ENCODE measurements around the gene CLEC2L. TPM values are rescaled to one million over a fixed set of nuclear protein-coding genes. Genes with fewer than 3 reads are reported as not detected.

CLEC2L gene
- total and polyA plus RNA-seq, 12 donors: 0.03 to 0.97 (median 0.28) TPM; not detected in 9

- ATAC-seq (no peak), DNase-seq (no peak)
- 90 to 93% methylated on average over 9 of the region's 9 CpGs for WGBS, 2 donors
- H3K27me3 ChIP-seq: peaks cover 0 to 13% (median 0%) of the 10 kb centered on the region in 7 donors
- intact Hi-C loops (cut with DNase I): no loop called here
- no peak overlapping the region for H3K27ac ChIP-seq
- H3K9me3 ChIP-seq: no peaks in the 10 kb centered on the region
- TF ChIP-seq CTCF (IDR thresholded peaks at IDR 0.05): no peak
- no peak overlapping the region for H3K4me3 ChIP-seq
- H3K4me1 ChIP-seq: no peaks in the 10 kb centered on the region
- no peaks in the 10 kb centered on the region for H3K36me3 ChIP-seq
Observed at GRCh38 chr7:139534096-139534495, 10.6 kb downstream of the CLEC2L start.

GRCh38 chr7:139534966-139535651 lies 11.6 kb downstream of the CLEC2L start:
- Histone ChIP-seq H3K4me3 (no peak overlapping the region), H3K27ac (no peak overlapping the region), H3K27me3 (peaks cover 0 to 9% (median 0%) of the 10 kb centered on the region in 7 donors), H3K9me3 (no peaks in the 10 kb centered on the region), H3K36me3 (no peaks in the 10 kb centered on the region), H3K4me1 (no peaks in the 10 kb centered on the region)
- no peak for ATAC-seq
- intact Hi-C loops (cut with DNase I): no loop called here
- 71 to 80% methylated on average over 7 of the region's 7 CpGs for WGBS, 2 donors
- no peak for TF ChIP-seq CTCF (IDR thresholded peaks at IDR 0.05)
- DNase-seq: no peak

- Histone ChIP-seq H3K4me3 (no peak overlapping the region), H3K4me1 (no peaks in the 10 kb centered on the region), H3K9me3 (no peaks in the 10 kb centered on the region), H3K36me3 (no peaks in the 10 kb centered on the region), H3K27me3 (peaks cover 0 to 12% (median 0%) of the 10 kb centered on the region in 7 donors), H3K27ac (no peak overlapping the region)
- DNase-seq: no peak
- WGBS, 2 donors: 96% methylated on average over 8 of the region's 8 CpGs
- no peak for ATAC-seq
- intact Hi-C loops (cut with DNase I): no loop called here
- no peak for TF ChIP-seq CTCF (IDR thresholded peaks at IDR 0.05)
Observed at GRCh38 chr7:139536152-139536551, 12.7 kb downstream of the CLEC2L start.

GRCh38 chr7:139538881-139539635 lies 15.6 kb downstream of the CLEC2L start:
- Histone ChIP-seq H3K4me1 (no peaks in the 10 kb centered on the region), H3K36me3 (no peaks in the 10 kb centered on the region), H3K9me3 (no peaks in the 10 kb centered on the region), H3K4me3 (no peak overlapping the region), H3K27me3 (peaks cover 0 to 18% (median 0%) of the 10 kb centered on the region in 7 donors), H3K27ac (no peak overlapping the region)
- WGBS, 2 donors: 72 to 78% methylated on average over 8 of the region's 8 CpGs
- DNase-seq (no peak), ATAC-seq (no peak)
- intact Hi-C loops (cut with DNase I): no loop called here
- no peak for TF ChIP-seq CTCF (IDR thresholded peaks at IDR 0.05)

Measured in heart right ventricle (tissue), 16 donors.